Measurements from ENCODE around the gene TSGA10.

DNA sequence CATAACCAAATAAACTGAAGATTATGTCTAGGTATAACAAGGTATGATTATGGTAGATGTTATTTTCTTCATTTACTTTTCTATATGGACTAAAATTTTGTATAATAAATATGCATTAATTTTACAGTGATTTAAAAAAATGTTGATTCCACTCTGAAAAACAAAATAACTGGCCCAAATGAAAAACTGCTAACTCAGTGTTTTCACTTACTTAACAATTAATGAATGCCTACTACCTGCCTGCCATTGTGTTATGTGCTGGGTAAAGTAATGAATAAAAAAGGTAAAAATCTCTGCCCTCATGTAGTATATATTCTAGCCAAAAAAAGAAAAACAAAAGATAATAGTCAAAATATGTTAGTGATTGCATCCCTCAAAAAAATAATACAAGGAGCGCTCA is 42.8 kb downstream of the TSGA10 start:
- TF ChIP-seq, protein P1, sequence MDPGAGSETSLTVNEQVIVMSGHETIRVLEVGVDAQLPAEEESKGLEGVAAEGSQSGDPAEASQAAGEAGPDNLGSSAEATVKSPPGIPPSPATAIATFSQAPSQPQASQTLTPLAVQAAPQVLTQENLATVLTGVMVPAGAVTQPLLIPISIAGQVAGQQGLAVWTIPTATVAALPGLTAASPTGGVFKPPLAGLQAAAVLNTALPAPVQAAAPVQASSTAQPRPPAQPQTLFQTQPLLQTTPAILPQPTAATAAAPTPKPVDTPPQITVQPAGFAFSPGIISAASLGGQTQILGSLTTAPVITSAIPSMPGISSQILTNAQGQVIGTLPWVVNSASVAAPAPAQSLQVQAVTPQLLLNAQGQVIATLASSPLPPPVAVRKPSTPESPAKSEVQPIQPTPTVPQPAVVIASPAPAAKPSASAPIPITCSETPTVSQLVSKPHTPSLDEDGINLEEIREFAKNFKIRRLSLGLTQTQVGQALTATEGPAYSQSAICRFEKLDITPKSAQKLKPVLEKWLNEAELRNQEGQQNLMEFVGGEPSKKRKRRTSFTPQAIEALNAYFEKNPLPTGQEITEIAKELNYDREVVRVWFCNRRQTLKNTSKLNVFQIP (CRISPR knock-in tag; IDR thresholded peaks at IDR 0.05; ENCODE audit: borderline replicate concordance, low read depth), result no peak
- TF ChIP-seq ZNF565 (CRISPR knock-in tag; conservative IDR thresholded peaks at IDR 0.05; ENCODE audit: low read depth) (no peak), BACH2 (CRISPR knock-in tag; IDR thresholded peaks at IDR 0.05; ENCODE audit: borderline replicate concordance) (no peak), ZNF8 (CRISPR knock-in tag; IDR thresholded peaks at IDR 0.05) (no peak), ZFP3 (CRISPR knock-in tag; IDR thresholded peaks at IDR 0.05) (no peak), ESRRG (CRISPR knock-in tag; IDR thresholded peaks at IDR 0.05) (no peak), ZNF70 (CRISPR knock-in tag; IDR thresholded peaks at IDR 0.05) (no peak), ARNTL (CRISPR knock-in tag; IDR thresholded peaks at IDR 0.05; ENCODE audit: borderline replicate concordance, low read depth) (no peak), ZC3H10 (CRISPR knock-in tag; IDR thresholded peaks at IDR 0.05) (no peak)
- TF ChIP-seq, protein P2, sequence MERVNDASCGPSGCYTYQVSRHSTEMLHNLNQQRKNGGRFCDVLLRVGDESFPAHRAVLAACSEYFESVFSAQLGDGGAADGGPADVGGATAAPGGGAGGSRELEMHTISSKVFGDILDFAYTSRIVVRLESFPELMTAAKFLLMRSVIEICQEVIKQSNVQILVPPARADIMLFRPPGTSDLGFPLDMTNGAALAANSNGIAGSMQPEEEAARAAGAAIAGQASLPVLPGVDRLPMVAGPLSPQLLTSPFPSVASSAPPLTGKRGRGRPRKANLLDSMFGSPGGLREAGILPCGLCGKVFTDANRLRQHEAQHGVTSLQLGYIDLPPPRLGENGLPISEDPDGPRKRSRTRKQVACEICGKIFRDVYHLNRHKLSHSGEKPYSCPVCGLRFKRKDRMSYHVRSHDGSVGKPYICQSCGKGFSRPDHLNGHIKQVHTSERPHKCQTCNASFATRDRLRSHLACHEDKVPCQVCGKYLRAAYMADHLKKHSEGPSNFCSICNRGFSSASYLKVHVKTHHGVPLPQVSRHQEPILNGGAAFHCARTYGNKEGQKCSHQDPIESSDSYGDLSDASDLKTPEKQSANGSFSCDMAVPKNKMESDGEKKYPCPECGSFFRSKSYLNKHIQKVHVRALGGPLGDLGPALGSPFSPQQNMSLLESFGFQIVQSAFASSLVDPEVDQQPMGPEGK (CRISPR knock-in tag; IDR thresholded peaks at IDR 0.05; ENCODE audit: borderline replicate concordance), result no peak
- TF ChIP-seq, protein P3, sequence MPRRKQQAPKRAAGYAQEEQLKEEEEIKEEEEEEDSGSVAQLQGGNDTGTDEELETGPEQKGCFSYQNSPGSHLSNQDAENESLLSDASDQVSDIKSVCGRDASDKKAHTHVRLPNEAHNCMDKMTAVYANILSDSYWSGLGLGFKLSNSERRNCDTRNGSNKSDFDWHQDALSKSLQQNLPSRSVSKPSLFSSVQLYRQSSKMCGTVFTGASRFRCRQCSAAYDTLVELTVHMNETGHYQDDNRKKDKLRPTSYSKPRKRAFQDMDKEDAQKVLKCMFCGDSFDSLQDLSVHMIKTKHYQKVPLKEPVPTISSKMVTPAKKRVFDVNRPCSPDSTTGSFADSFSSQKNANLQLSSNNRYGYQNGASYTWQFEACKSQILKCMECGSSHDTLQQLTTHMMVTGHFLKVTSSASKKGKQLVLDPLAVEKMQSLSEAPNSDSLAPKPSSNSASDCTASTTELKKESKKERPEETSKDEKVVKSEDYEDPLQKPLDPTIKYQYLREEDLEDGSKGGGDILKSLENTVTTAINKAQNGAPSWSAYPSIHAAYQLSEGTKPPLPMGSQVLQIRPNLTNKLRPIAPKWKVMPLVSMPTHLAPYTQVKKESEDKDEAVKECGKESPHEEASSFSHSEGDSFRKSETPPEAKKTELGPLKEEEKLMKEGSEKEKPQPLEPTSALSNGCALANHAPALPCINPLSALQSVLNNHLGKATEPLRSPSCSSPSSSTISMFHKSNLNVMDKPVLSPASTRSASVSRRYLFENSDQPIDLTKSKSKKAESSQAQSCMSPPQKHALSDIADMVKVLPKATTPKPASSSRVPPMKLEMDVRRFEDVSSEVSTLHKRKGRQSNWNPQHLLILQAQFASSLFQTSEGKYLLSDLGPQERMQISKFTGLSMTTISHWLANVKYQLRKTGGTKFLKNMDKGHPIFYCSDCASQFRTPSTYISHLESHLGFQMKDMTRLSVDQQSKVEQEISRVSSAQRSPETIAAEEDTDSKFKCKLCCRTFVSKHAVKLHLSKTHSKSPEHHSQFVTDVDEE (CRISPR knock-in tag; IDR thresholded peaks at IDR 0.05), result no peak

Data from SK-N-SH treated with all-trans-retinoic acid at 6 μM for 48 hours (cell line).